Measurements from ENCODE around the gene PGS1. TPM values are rescaled to one million over a fixed set of nuclear protein-coding genes. Genes with fewer than 3 reads are reported as not detected.

Gene PGS1
- total RNA-seq, 1 donor from 2014 or later, result 40.6 TPM

GRCh38 chr17:78449983-78450595, 71.6 kb downstream of the PGS1 start:
- H3K4me3 ChIP-seq (ENCODE audit: low read depth, low read length), result no peak overlapping the region
- no peak for TF ChIP-seq CTCF (conservative IDR thresholded peaks at IDR 0.05; ENCODE audit: low read depth, low read length)
- no peak for DNase-seq (ENCODE audit: low read depth)

- no peak for DNase-seq (ENCODE audit: low read depth)
- no peak for TF ChIP-seq CTCF (conservative IDR thresholded peaks at IDR 0.05; ENCODE audit: low read depth, low read length)
- no peak overlapping the region for H3K4me3 ChIP-seq (ENCODE audit: low read depth, low read length)
These were observed 72.4 kb downstream of the PGS1 start for GRCh38 chr17:78450696-78451345.

- H3K4me3 ChIP-seq (ENCODE audit: low read depth, low read length), result no peak overlapping the region
- no peak for DNase-seq (ENCODE audit: low read depth)
- no peak for TF ChIP-seq CTCF (conservative IDR thresholded peaks at IDR 0.05; ENCODE audit: low read depth, low read length)
These were observed 73.3 kb downstream of the PGS1 start for GRCh38 chr17:78451753-78452152.

GRCh38 chr17:78454346-78454745, 75.9 kb downstream of the PGS1 start:
- DNase-seq (ENCODE audit: low read depth), result no peak
- no peak for TF ChIP-seq CTCF (conservative IDR thresholded peaks at IDR 0.05; ENCODE audit: low read depth, low read length)
- no peak overlapping the region for H3K4me3 ChIP-seq (ENCODE audit: low read depth, low read length)

- TF ChIP-seq CTCF (conservative IDR thresholded peaks at IDR 0.05; ENCODE audit: low read depth, low read length), result no peak
- no peak overlapping the region for H3K4me3 ChIP-seq (ENCODE audit: low read depth, low read length)
- DNase-seq (ENCODE audit: low read depth), result no peak
These were observed 79.6 kb downstream of the PGS1 start for GRCh38 chr17:78458091-78458490.

GRCh38 chr17:78458736-78459335, 80.4 kb downstream of the PGS1 start:
- no peak for DNase-seq (ENCODE audit: low read depth)
- no peak for TF ChIP-seq CTCF (conservative IDR thresholded peaks at IDR 0.05; ENCODE audit: low read depth, low read length)
- H3K4me3 ChIP-seq (ENCODE audit: low read depth, low read length), result no peak overlapping the region

Measured in epithelial cell of proximal tubule (primary cell).